Progenitor cell of endocrine pancreas (in vitro differentiated cells): ENCODE measurements around the gene IL36B. TPM values are rescaled to one million over a fixed set of nuclear protein-coding genes. Genes with fewer than 3 reads are reported as not detected.

ENCODE experiments used
- DNase-seq: peaks from one replicate; pipeline ENCODE4 v3.0.0; 2021; ENCODE audit warnings: low spot score; ENCODE audit not compliant: unreplicated experiment
- H3K27ac Mint-ChIP-seq: 2 replicates; pipeline ENCODE4 v1.8.0; 2021; ENCODE audit warnings: mild to moderate bottlenecking, moderate library complexity, mixed read lengths
- H3K27me3 Mint-ChIP-seq: 2 replicates; pipeline ENCODE4 v1.8.0; 2021; ENCODE audit warnings: mixed read lengths
- H3K36me3 Mint-ChIP-seq: 2 replicates; pipeline ENCODE4 v1.8.0; 2022; ENCODE audit warnings: mixed read lengths; ENCODE audit not compliant: insufficient read depth
- H3K4me1 Mint-ChIP-seq: 2 replicates; pipeline ENCODE4 v1.8.0; 2021; ENCODE audit warnings: low read depth, mixed read lengths
- H3K4me3 Mint-ChIP-seq: 2 replicates; pipeline ENCODE4 v1.8.0; 2021; ENCODE audit warnings: low read depth, mild to moderate bottlenecking, moderate library complexity, mixed read lengths
- H3K9me3 Mint-ChIP-seq: 2 replicates; pipeline ENCODE4 v1.8.0; 2021; ENCODE audit warnings: low read depth, mixed read lengths
- CTCF ChIP-seq: fragments of 200-600 bp; sonication (generic); IDR thresholded peaks from one replicate; pipeline ENCODE4 v1.5.0; 2021; ENCODE audit warnings: antibody characterized with exemption, mild to moderate bottlenecking; ENCODE audit not compliant: unreplicated experiment
- total RNA-seq: library from RNA; stranded (reverse); gene quantifications from 2 replicates; pipeline ENCODE4 v1.2.1, GENCODE V29; 2021

IL36B gene
- total RNA-seq, 1 donor from 2014 or later = not detected

- TF ChIP-seq CTCF = no peak
- DNase-seq = no peak
- no peak overlapping the region for H3K4me3 Mint-ChIP-seq
- peaks cover 23% of the 10 kb centered on the region for H3K9me3 Mint-ChIP-seq
- H3K27me3 Mint-ChIP-seq = peaks cover 19% of the 10 kb centered on the region
- no peaks in the 10 kb centered on the region for H3K36me3 Mint-ChIP-seq
- H3K27ac Mint-ChIP-seq = no peak overlapping the region
- H3K4me1 Mint-ChIP-seq = peaks cover 3% of the 10 kb centered on the region
These were observed 999 bp upstream of the IL36B start for GRCh38 chr2:113053666-113054065.

- Mint-ChIP-seq H3K27me3 (peaks cover 16% of the 10 kb centered on the region), H3K27ac (no peak overlapping the region), H3K36me3 (no peaks in the 10 kb centered on the region), H3K4me1 (no peaks in the 10 kb centered on the region), H3K4me3 (no peak overlapping the region), H3K9me3 (peaks cover 24% of the 10 kb centered on the region)
- DNase-seq = no peak
- no peak for TF ChIP-seq CTCF
These were observed 1.5 kb downstream of the IL36B start for GRCh38 chr2:113050921-113051895.

GRCh38 chr2:113046465-113046864 lies 6.2 kb downstream of the IL36B start:
- Mint-ChIP-seq H3K36me3 (no peaks in the 10 kb centered on the region), H3K4me3 (no peak overlapping the region), H3K27me3 (peaks cover 4% of the 10 kb centered on the region), H3K4me1 (no peaks in the 10 kb centered on the region), H3K27ac (no peak overlapping the region), H3K9me3 (peaks cover 10% of the 10 kb centered on the region)
- TF ChIP-seq CTCF = no peak
- DNase-seq = no peak

GRCh38 chr2:113041871-113042270 lies 10.8 kb downstream of the IL36B start:
- H3K27ac Mint-ChIP-seq = no peak overlapping the region
- H3K36me3 Mint-ChIP-seq = no peaks in the 10 kb centered on the region
- no peaks in the 10 kb centered on the region for H3K9me3 Mint-ChIP-seq
- H3K4me3 Mint-ChIP-seq = no peak overlapping the region
- peaks cover 15% of the 10 kb centered on the region for H3K4me1 Mint-ChIP-seq
- H3K27me3 Mint-ChIP-seq = peaks cover 3% of the 10 kb centered on the region
- peak; percentile 16 for TF ChIP-seq CTCF
- DNase-seq = no peak

- Mint-ChIP-seq H3K27ac (peak overlapping the region; percentile 57), H3K4me1 (peaks cover 15% of the 10 kb centered on the region), H3K36me3 (no peaks in the 10 kb centered on the region), H3K4me3 (no peak overlapping the region), H3K9me3 (no peaks in the 10 kb centered on the region), H3K27me3 (peaks cover 3% of the 10 kb centered on the region)
- no peak for DNase-seq
- no peak for TF ChIP-seq CTCF
These were observed 12.9 kb downstream of the IL36B start for GRCh38 chr2:113039719-113040118.
